Thoracic aorta (tissue), 2 donors: ENCODE measurements around the gene MYO1G. TPM values are rescaled to one million over a fixed set of nuclear protein-coding genes. Genes with fewer than 3 reads are reported as not detected.

Source experiments
- ATAC-seq: fragments of 150-250 bp; one replicate; pipeline ENCODE4 v1.8.0; 2017; ENCODE audit warnings: low read depth; ENCODE audit not compliant: insufficient number of reproducible peaks, low FRiP score
- DNase-seq: peaks from one replicate; pipeline ENCODE4 v3.0.0-alpha.2; 2020; ENCODE audit warnings: low spot score
- H3K27ac ChIP-seq, 2 donors: fragments of 200-600 bp; sonication (generic); 1 replicate in 1 of 2; 2 replicates in 1 of 2; pipeline ENCODE4 v1.5.1; 2016; ENCODE audit warnings: mild to moderate bottlenecking in 2 of 2, moderate library complexity in 2 of 2
- H3K27me3 ChIP-seq: fragments of 200-600 bp; sonication (generic); replicated peaks from 2 replicates; pipeline ENCODE4 v1.6.0; 2016; ENCODE audit warnings: mild to moderate bottlenecking; ENCODE audit not compliant: insufficient read depth
- H3K36me3 ChIP-seq: fragments of 200-600 bp; sonication (generic); one replicate; pipeline ENCODE4 v1.5.1; 2016
- H3K4me1 ChIP-seq, 2 donors: fragments of 200-600 bp; sonication (generic); 1 replicate in 1 of 2; 2 replicates in 1 of 2; pipeline versions ENCODE4 v1.5.1 to v1.6.0; 2016; ENCODE audit warnings: low read depth in 2 of 2, mild to moderate bottlenecking in 1 of 2; ENCODE audit not compliant: control insufficient read depth in 1 of 2
- H3K4me3 ChIP-seq: fragments of 200-600 bp; sonication (generic); 2 replicates; pipeline ENCODE4 v1.5.1; 2016; ENCODE audit warnings: mild to moderate bottlenecking
- H3K9me3 ChIP-seq: fragments of 200-600 bp; sonication (generic); 2 replicates; pipeline ENCODE4 v1.5.1; 2016
- total RNA-seq, 2 donors: library from RNA; depleted of rRNA; stranded (reverse); fragments of >200 nt; gene quantifications; one replicate each; pipeline versions ENCODE4 v1.1.0 to v1.2.3, GENCODE V29; 2016
- TF ChIP-seq, protein P1 (sequence below): fragments of 200-600 bp; sonication (generic); IDR thresholded peaks from one replicate; pipeline ENCODE4 v1.5.1; 2019; ENCODE audit warnings: antibody characterized with exemption

Gene MYO1G
- total RNA-seq, 2 donors from 2014 or later: 2.0 to 13.8 TPM

- DNase-seq: no peak
- no peaks in the 10 kb centered on the region for H3K9me3 ChIP-seq
- H3K4me3 ChIP-seq: no peak overlapping the region
- no peaks in the 10 kb centered on the region for H3K27me3 ChIP-seq
- TF ChIP-seq, protein P1, sequence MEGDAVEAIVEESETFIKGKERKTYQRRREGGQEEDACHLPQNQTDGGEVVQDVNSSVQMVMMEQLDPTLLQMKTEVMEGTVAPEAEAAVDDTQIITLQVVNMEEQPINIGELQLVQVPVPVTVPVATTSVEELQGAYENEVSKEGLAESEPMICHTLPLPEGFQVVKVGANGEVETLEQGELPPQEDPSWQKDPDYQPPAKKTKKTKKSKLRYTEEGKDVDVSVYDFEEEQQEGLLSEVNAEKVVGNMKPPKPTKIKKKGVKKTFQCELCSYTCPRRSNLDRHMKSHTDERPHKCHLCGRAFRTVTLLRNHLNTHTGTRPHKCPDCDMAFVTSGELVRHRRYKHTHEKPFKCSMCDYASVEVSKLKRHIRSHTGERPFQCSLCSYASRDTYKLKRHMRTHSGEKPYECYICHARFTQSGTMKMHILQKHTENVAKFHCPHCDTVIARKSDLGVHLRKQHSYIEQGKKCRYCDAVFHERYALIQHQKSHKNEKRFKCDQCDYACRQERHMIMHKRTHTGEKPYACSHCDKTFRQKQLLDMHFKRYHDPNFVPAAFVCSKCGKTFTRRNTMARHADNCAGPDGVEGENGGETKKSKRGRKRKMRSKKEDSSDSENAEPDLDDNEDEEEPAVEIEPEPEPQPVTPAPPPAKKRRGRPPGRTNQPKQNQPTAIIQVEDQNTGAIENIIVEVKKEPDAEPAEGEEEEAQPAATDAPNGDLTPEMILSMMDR: no peak
- ATAC-seq: no peak
- H3K36me3 ChIP-seq: no peaks in the 10 kb centered on the region
- no peaks in the 10 kb centered on the region for H3K4me1 ChIP-seq
- no peak overlapping the region for H3K27ac ChIP-seq
Measured at GRCh38 chr7:44949303-44949702, 29.5 kb downstream of the MYO1G start.

- Histone ChIP-seq H3K36me3 (no peaks in the 10 kb centered on the region), H3K4me1 (no peaks in the 10 kb centered on the region), H3K27me3 (no peaks in the 10 kb centered on the region), H3K27ac (no peak overlapping the region), H3K9me3 (no peaks in the 10 kb centered on the region), H3K4me3 (no peak overlapping the region)
- DNase-seq (no peak), ATAC-seq (no peak)
- TF ChIP-seq, protein P1: no peak
Measured at GRCh38 chr7:44945479-44945878, 33.3 kb downstream of the MYO1G start.

DNA sequence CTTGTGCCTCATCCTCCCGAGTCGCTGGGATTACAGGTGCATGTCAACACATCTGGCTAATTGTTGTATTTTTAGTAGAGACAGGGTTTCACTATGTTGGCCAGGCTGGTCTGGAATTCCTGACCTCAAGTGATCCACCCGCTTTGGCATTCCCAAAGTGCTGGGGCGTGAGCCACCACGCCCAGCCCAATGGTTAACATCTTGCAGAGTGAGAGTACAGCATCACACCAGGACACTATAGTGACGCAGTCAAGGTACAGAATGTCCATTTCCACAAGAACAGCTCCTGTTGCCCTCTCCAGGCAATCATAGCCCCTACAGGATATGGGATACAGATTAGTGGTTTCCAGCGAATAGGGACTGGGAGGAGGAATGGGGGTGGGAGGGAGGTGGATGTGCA lies 34.0 kb downstream of the MYO1G start:
- Histone ChIP-seq H3K36me3 (no peaks in the 10 kb centered on the region), H3K4me3 (no peak overlapping the region), H3K9me3 (no peaks in the 10 kb centered on the region), H3K27ac (no peak overlapping the region), H3K27me3 (no peaks in the 10 kb centered on the region), H3K4me1 (no peaks in the 10 kb centered on the region)
- TF ChIP-seq, protein P1: no peak
- DNase-seq (no peak), ATAC-seq (no peak)

DNA sequence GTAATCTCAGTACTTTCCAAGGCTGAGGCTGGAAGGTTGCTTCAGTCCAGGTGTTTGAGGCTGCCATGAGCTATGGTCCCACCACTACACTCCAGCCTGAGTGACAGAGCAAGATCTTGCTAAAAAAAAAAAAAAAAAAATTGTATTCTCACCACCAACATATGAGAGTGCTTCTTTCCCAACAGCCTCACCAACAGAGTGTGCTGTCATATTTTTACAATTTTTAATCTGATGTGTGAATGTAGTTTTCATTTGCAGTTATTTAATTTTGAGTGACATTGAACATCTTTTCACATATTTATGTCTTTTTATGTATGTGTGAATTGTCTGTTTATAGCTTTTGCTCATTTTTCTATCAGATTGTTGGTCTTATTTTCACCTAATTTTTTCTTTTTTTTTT lies 35.2 kb downstream of the MYO1G start:
- no peaks in the 10 kb centered on the region for H3K9me3 ChIP-seq
- no peaks in the 10 kb centered on the region for H3K36me3 ChIP-seq
- H3K4me1 ChIP-seq: no peaks in the 10 kb centered on the region
- ATAC-seq (no peak), DNase-seq (no peak)
- H3K27me3 ChIP-seq: no peaks in the 10 kb centered on the region
- no peak overlapping the region for H3K4me3 ChIP-seq
- TF ChIP-seq, protein P1: no peak
- H3K27ac ChIP-seq: no peak overlapping the region

DNA sequence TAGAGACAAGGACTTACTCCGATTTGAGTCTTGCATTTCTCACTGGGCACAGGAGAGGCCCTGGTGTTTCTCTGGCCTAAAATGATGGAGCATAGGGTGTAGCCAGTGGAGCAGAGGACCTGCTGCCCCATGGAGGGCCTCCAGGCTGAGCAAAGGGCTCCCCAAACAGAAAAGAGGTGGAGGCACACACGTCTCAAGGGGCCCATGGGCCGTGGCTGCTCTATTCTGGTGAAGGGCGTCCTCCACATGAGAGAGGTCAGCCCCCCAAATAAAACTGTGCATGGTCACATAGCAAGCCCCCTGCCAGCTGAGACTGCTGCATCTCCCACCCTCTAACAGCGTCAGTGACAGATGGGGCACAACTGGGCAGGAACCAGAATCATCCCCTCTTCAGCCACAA lies 41.4 kb downstream of the MYO1G start:
- Histone ChIP-seq H3K27me3 (no peaks in the 10 kb centered on the region), H3K9me3 (no peaks in the 10 kb centered on the region), H3K27ac (no peak overlapping the region), H3K4me3 (no peak overlapping the region), H3K4me1 (no peaks in the 10 kb centered on the region), H3K36me3 (no peaks in the 10 kb centered on the region)
- no peak for ATAC-seq
- no peak for DNase-seq
- TF ChIP-seq, protein P1: no peak
